ENCODE results near the gene F13A1. TPM values are rescaled to one million over a fixed set of nuclear protein-coding genes. Genes with fewer than 3 reads are reported as not detected.

The F13A1 gene
- total RNA-seq, 1 donor from 2014 or later: 0.56 TPM

DNA sequence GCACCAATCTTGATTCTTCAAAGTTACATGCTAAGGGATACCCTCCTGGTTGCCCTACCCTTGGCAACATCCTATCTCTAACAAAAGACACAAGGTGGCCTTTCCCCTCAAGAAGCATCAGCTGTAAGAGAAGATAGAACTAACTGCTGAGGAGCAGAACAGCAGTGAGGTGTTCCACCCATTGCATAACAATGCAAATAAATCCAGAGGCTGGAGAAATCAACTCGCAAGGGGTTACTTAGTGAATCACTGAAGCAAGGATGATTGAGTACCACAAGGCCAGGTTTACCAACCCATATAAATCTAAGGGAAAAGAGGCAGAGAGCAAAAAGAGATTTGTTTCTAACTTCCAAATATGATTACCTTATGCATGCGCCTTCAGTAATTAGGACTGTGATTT is 36.7 kb downstream of the F13A1 start:
- no peaks in the 10 kb centered on the region for H3K4me1 Mint-ChIP-seq

GRCh38 chr6:6282716-6283115 is 37.7 kb downstream of the F13A1 start:
- H3K27ac Mint-ChIP-seq: no peak overlapping the region
- H3K27me3 Mint-ChIP-seq (ENCODE audit: low read depth): peaks cover 56% of the 10 kb centered on the region
- no peaks in the 10 kb centered on the region for H3K9me3 Mint-ChIP-seq
- no peak overlapping the region for H3K4me3 Mint-ChIP-seq
- no peak for DNase-seq (ENCODE audit: low spot score in 2 of 2, unreplicated experiment in 2 of 2)
- H3K36me3 Mint-ChIP-seq: no peaks in the 10 kb centered on the region
- H3K4me1 Mint-ChIP-seq: no peaks in the 10 kb centered on the region
- TF ChIP-seq CTCF (IDR thresholded peaks at IDR 0.05; ENCODE audit: unreplicated experiment): no peak

More for the DNA sequence above, 36.7 kb downstream of the F13A1 start:
- no peak for TF ChIP-seq CTCF (IDR thresholded peaks at IDR 0.05; ENCODE audit: unreplicated experiment)
- Mint-ChIP-seq H3K36me3 (no peaks in the 10 kb centered on the region), H3K27ac (no peak overlapping the region), H3K4me3 (no peak overlapping the region), H3K9me3 (no peaks in the 10 kb centered on the region), H3K27me3 (ENCODE audit: low read depth) (peaks cover 56% of the 10 kb centered on the region)
- no peak for DNase-seq (ENCODE audit: low spot score in 2 of 2, unreplicated experiment in 2 of 2)

DNA sequence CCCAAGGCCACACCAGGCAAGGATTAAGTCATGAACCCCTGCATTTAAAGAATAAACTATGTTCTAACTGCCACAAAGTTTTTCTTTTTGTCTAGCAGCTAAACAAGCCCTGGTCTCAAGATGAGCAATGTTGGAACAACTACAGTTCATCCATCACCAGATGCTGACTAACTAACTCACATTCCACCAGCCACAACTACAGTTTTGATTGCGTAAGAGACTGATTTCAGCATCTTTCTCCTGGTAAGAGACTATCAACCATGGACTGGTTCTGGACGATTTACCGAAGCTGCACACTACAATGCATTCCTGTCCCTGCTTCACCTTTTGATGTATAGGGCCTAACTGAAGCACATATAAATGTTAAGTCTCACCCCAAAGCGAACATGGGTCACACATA is 43.0 kb downstream of the F13A1 start:
- TF ChIP-seq CTCF (IDR thresholded peaks at IDR 0.05; ENCODE audit: unreplicated experiment): no peak
- no peak for DNase-seq (ENCODE audit: low spot score in 2 of 2, unreplicated experiment in 2 of 2)
- Mint-ChIP-seq H3K4me1 (no peaks in the 10 kb centered on the region), H3K36me3 (no peaks in the 10 kb centered on the region), H3K4me3 (no peak overlapping the region), H3K27ac (no peak overlapping the region), H3K9me3 (no peaks in the 10 kb centered on the region), H3K27me3 (ENCODE audit: low read depth) (peaks cover 43% of the 10 kb centered on the region)

- H3K27ac Mint-ChIP-seq: no peak overlapping the region
- peaks cover 43% of the 10 kb centered on the region for H3K27me3 Mint-ChIP-seq (ENCODE audit: low read depth)
- no peak for DNase-seq (ENCODE audit: low spot score in 2 of 2, unreplicated experiment in 2 of 2)
- H3K9me3 Mint-ChIP-seq: no peaks in the 10 kb centered on the region
- no peaks in the 10 kb centered on the region for H3K4me1 Mint-ChIP-seq
- H3K4me3 Mint-ChIP-seq: no peak overlapping the region
- H3K36me3 Mint-ChIP-seq: no peaks in the 10 kb centered on the region
- TF ChIP-seq CTCF (IDR thresholded peaks at IDR 0.05; ENCODE audit: unreplicated experiment): no peak
Observed at GRCh38 chr6:6270948-6271535, 49.4 kb downstream of the F13A1 start.

GRCh38 chr6:6260196-6260722 is 60.2 kb downstream of the F13A1 start:
- no peak overlapping the region for H3K4me3 Mint-ChIP-seq
- no peaks in the 10 kb centered on the region for H3K36me3 Mint-ChIP-seq
- H3K4me1 Mint-ChIP-seq: peaks cover 18% of the 10 kb centered on the region
- H3K9me3 Mint-ChIP-seq: peaks cover 11% of the 10 kb centered on the region
- peaks cover 17% of the 10 kb centered on the region for H3K27me3 Mint-ChIP-seq (ENCODE audit: low read depth)
- no peak overlapping the region for H3K27ac Mint-ChIP-seq
- no peak for TF ChIP-seq CTCF (IDR thresholded peaks at IDR 0.05; ENCODE audit: unreplicated experiment)
- DNase-seq (ENCODE audit: low spot score in 2 of 2, unreplicated experiment in 2 of 2): no peak

Data from mesothelial cell of epicardium (in vitro differentiated cells).